HCT116 (cell line): ENCODE measurements around the gene VTI1A. TPM values are rescaled to one million over a fixed set of nuclear protein-coding genes. Genes with fewer than 3 reads are reported as not detected.

ENCODE experiments used
- ATAC-seq: fragments of 200-7000 bp; cut with Tn5 transposase; 2 replicates; pipeline ENCODE4 v1.9.1; 2020; ENCODE audit warnings: mild to moderate bottlenecking, moderate library complexity
- BruUV-seq: library from RNA; stranded (reverse); fragments of 400-500 nt; replicated peaks from 2 replicates; lab custom pipeline; 2021; lab: Mats Ljungman, UMichigan
- CTCF ChIA-PET: fragments of 300-600 bp; sonication (Branson Sonifier 250); formaldehyde crosslinking; loops from one replicate; lab custom pipeline; 2021; ENCODE audit warnings: antibody characterized with exemption; lab: Charles Lee
- POLR2A ChIA-PET: fragments of 300-600, 350-600 bp; sonication (Branson Sonifier 250); formaldehyde crosslinking; loops from one replicate; lab custom pipeline; 2021; ENCODE audit warnings: antibody characterized with exemption; lab: Charles Lee
- RAD21 ChIA-PET, 2 experiments: fragments of 300-600 bp; sonication (Branson Sonifier 250); formaldehyde crosslinking; loops; one replicate each; lab custom pipeline; 2023; ENCODE audit warnings: low total read pairs in 2 of 2; ENCODE audit not compliant: uncharacterized antibody in 2 of 2, unreplicated experiment in 2 of 2, low non-redundant PET in 1 of 2; lab: Charles Lee
- DNase-seq: peaks from one replicate; pipeline ENCODE4 v3.0.0-alpha.2; 2010; ENCODE audit warnings: low read depth, low spot score
- H2AFZ ChIP-seq: fragments of 200-600 bp; shearing (Covaris generic), sonication (generic); 2 replicates; pipeline ENCODE4 v1.6.1; 2017; ENCODE audit warnings: low read depth, mixed run types, mixed read lengths, antibody characterized with exemption, low read length; ENCODE audit not compliant: poor library complexity, severe bottlenecking
- H3K27ac ChIP-seq: 2 replicates; pipeline ENCODE4 v1.5.1; 2012; ENCODE audit warnings: low read depth, low read length
- H3K27me3 ChIP-seq: fragments of 200-600 bp; sonication (generic); 2 replicates; pipeline ENCODE4 v1.6.1; 2016; ENCODE audit warnings: mixed run types, low read length, mixed read lengths; ENCODE audit not compliant: insufficient read depth
- H3K36me3 ChIP-seq, 2 experiments: fragments of 200-500 bp in 1 of 2; fragments of 200-600 bp in 1 of 2; sonication (Bioruptor generic) in 1 of 2; sonication (generic) in 1 of 2; 2 replicates each; pipeline versions ENCODE4 v1.5.1 to v1.6.1; 2014 to 2016; ENCODE audit warnings: low read length in 2 of 2, inconsistent platforms in 1 of 2, mixed read lengths in 1 of 2, mixed run types in 1 of 2; ENCODE audit not compliant: insufficient read depth in 2 of 2, control insufficient read depth in 1 of 2
- H3K4me1 ChIP-seq, 2 experiments: fragments of 200-600 bp in 1 of 2; sonication (generic) in 1 of 2; 2 replicates each; pipeline versions ENCODE4 v1.5.1 to v1.6.1; 2012 to 2017; ENCODE audit warnings: low read length in 2 of 2, inconsistent platforms in 1 of 2, mild to moderate bottlenecking in 1 of 2, mixed read lengths in 1 of 2, mixed run types in 1 of 2, moderate library complexity in 1 of 2; ENCODE audit not compliant: insufficient read depth in 2 of 2, control insufficient read depth in 1 of 2
- H3K4me2 ChIP-seq: fragments of 200-600 bp; sonication (generic); 2 replicates; pipeline ENCODE4 v1.6.1; 2017; ENCODE audit warnings: mixed run types, low read length, mixed read lengths
- H3K4me3 ChIP-seq, 2 experiments: fragments of 200-600 bp in 1 of 2; sonication (generic) in 1 of 2; replicated peaks in 1 of 2; 2 replicates each; pipeline ENCODE4 v1.5.1; 2011 to 2016; ENCODE audit warnings: low read length in 2 of 2, control low read depth in 1 of 2, low read depth in 1 of 2, mild to moderate bottlenecking in 1 of 2, mixed read lengths in 1 of 2, mixed run types in 1 of 2
- H3K79me2 ChIP-seq: fragments of 200-600 bp; sonication (generic); 2 replicates; pipeline ENCODE4 v1.6.1; 2017; ENCODE audit warnings: mild to moderate bottlenecking, mixed run types, low read length, moderate library complexity, mixed read lengths; ENCODE audit not compliant: insufficient read depth
- H3K9ac ChIP-seq: fragments of 200-600 bp; sonication (generic); 2 replicates; pipeline ENCODE4 v1.6.1; 2016; ENCODE audit warnings: low read length, mixed read lengths
- H3K9me2 ChIP-seq: fragments of 200-600 bp; sonication (generic), shearing (Covaris generic); 2 replicates; pipeline ENCODE4 v1.6.1; 2017; ENCODE audit warnings: mixed run types, mild to moderate bottlenecking, moderate library complexity; ENCODE audit not compliant: insufficient read depth
- H3K9me3 ChIP-seq, 2 experiments: fragments of 200-500 bp in 1 of 2; fragments of 200-600 bp in 1 of 2; sonication (Bioruptor generic) in 1 of 2; sonication (generic) in 1 of 2; 2 replicates each; pipeline ENCODE4 v1.6.1; 2014 to 2017; ENCODE audit warnings: low read length in 2 of 2, mixed read lengths in 2 of 2, inconsistent platforms in 1 of 2, low read depth in 1 of 2, mild to moderate bottlenecking in 1 of 2, mixed run types in 1 of 2, moderate library complexity in 1 of 2; ENCODE audit not compliant: control insufficient read depth in 1 of 2, insufficient read depth in 1 of 2
- H4K20me1 ChIP-seq: fragments of 200-600 bp; sonication (generic), shearing (Covaris generic); 2 replicates; pipeline ENCODE4 v1.6.1; 2017; ENCODE audit warnings: mixed run types, mild to moderate bottlenecking, moderate library complexity; ENCODE audit not compliant: insufficient read depth
- CBX3 ChIP-seq: IDR thresholded peaks from 2 replicates; pipeline ENCODE4 v1.6.1; 2012; ENCODE audit warnings: low read depth
- ELF1 ChIP-seq: IDR thresholded peaks from 2 replicates; pipeline ENCODE4 v1.6.1; 2012; ENCODE audit warnings: low read depth, borderline replicate concordance
- EZH2phosphoT487 ChIP-seq: fragments of 200-600 bp; IDR thresholded peaks from 2 replicates; pipeline ENCODE4 v1.6.1; 2018; ENCODE audit warnings: antibody characterized with exemption, borderline replicate concordance
- FOSL1 ChIP-seq: IDR thresholded peaks from 2 replicates; pipeline ENCODE4 v1.6.1; 2012; ENCODE audit warnings: low read depth
- JUND ChIP-seq: IDR thresholded peaks from 2 replicates; pipeline ENCODE4 v1.6.1; 2012
- POLR2AphosphoS5 ChIP-seq: IDR thresholded peaks from 2 replicates; pipeline ENCODE4 v1.6.1; 2011; ENCODE audit warnings: mild to moderate bottlenecking, low read depth, low read length, moderate library complexity
- RAD21 ChIP-seq: IDR thresholded peaks from 2 replicates; pipeline ENCODE4 v1.6.1; 2012; ENCODE audit warnings: low read depth, mild to moderate bottlenecking
- SP1 ChIP-seq: IDR thresholded peaks from 2 replicates; pipeline ENCODE4 v1.6.1; 2012; ENCODE audit warnings: low read depth
- TCF7L2 ChIP-seq: IDR thresholded peaks from 2 replicates; pipeline ENCODE4 v1.7.0; 2011; ENCODE audit warnings: borderline replicate concordance, inconsistent platforms; ENCODE audit not compliant: insufficient read depth, insufficient read length; ENCODE audit errors: extremely low read depth
- intact Hi-C: fragments of 100-400 bp; cut with micrococcal nuclease; formaldehyde crosslinking; loops from 2 replicates; pipeline ENCODE4 v1.10.0; 2022
- total RNA-seq: library from RNA; stranded (reverse); gene quantifications from one replicate; pipeline ENCODE4 v1.2.1, GENCODE V29; 2021; ENCODE audit not compliant: unreplicated experiment
- TF ChIP-seq, protein P1 (sequence below): IDR thresholded peaks from 2 replicates; pipeline ENCODE4 v1.6.1; 2012
- TF ChIP-seq, protein P2 (sequence below): IDR thresholded peaks from 2 replicates; pipeline ENCODE4 v1.6.1; 2011; ENCODE audit warnings: mild to moderate bottlenecking, low read length, moderate library complexity; ENCODE audit not compliant: insufficient replicate concordance; ENCODE audit errors: extremely low read depth

The VTI1A gene
- total RNA-seq, 1 experiment from 2014 or later, result 80.7 TPM

DNA sequence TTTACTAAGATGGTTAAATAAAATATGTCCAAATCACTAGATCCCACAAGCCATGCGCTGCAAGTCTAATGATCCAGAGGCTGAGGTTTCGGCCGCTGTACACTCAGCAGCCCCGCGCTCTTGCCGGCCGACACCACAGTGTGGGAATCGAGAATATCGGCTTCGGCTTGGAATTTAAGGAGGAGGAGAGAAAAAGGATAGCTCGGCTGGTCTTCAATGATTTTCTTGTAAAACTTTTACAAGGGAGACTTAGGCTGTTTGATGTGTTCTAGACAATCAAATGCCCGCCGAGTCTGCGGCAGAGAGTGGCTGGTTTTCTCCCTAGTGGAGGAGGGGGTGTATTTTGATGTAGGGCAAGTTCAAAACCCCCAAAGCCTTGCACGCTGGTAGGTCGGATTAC is 384.8 kb downstream of the VTI1A start:
- ATAC-seq (no peak), DNase-seq (no peak)
- ChIA-PET POLR2A (interaction anchor here (0.5 kb wide), 1 partner anchor 124 kb away, joined by 3 read pairs; no protein-coding TSS in a partner anchor), CTCF (no interaction called here), RAD21 (no interaction called here)
- H4K20me1 ChIP-seq, result no peaks in the 10 kb centered on the region
- H3K27ac ChIP-seq, result peak overlapping the region; percentile 18
- peak overlapping the region; percentile 45 for H3K4me2 ChIP-seq
- H3K79me2 ChIP-seq, result no peaks in the 10 kb centered on the region
- no peak overlapping the region for H3K4me3 ChIP-seq
- intact Hi-C loops, result no loop called here
- no peak overlapping the region for H2AFZ ChIP-seq
- TF ChIP-seq, protein P1, sequence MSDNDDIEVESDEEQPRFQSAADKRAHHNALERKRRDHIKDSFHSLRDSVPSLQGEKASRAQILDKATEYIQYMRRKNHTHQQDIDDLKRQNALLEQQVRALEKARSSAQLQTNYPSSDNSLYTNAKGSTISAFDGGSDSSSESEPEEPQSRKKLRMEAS, result no peak
- TF ChIP-seq ELF1, result no peak
- TF ChIP-seq, protein P2, sequence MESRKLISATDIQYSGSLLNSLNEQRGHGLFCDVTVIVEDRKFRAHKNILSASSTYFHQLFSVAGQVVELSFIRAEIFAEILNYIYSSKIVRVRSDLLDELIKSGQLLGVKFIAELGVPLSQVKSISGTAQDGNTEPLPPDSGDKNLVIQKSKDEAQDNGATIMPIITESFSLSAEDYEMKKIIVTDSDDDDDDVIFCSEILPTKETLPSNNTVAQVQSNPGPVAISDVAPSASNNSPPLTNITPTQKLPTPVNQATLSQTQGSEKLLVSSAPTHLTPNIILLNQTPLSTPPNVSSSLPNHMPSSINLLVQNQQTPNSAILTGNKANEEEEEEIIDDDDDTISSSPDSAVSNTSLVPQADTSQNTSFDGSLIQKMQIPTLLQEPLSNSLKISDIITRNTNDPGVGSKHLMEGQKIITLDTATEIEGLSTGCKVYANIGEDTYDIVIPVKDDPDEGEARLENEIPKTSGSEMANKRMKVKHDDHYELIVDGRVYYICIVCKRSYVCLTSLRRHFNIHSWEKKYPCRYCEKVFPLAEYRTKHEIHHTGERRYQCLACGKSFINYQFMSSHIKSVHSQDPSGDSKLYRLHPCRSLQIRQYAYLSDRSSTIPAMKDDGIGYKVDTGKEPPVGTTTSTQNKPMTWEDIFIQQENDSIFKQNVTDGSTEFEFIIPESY, result no peak
- no TSS peak for BruUV-seq
- H3K9me2 ChIP-seq, result no peaks in the 10 kb centered on the region
- H3K36me3 ChIP-seq, result no peaks in the 10 kb centered on the region
- H3K4me1 ChIP-seq, result peaks cover 30 to 44% of the 10 kb centered on the region in 2 experiments
- H3K9me3 ChIP-seq, result no peaks in the 10 kb centered on the region
- H3K9ac ChIP-seq, result no peak overlapping the region; the same call in 1 of the 2 replicates
- H3K27me3 ChIP-seq, result no peaks in the 10 kb centered on the region

DNA sequence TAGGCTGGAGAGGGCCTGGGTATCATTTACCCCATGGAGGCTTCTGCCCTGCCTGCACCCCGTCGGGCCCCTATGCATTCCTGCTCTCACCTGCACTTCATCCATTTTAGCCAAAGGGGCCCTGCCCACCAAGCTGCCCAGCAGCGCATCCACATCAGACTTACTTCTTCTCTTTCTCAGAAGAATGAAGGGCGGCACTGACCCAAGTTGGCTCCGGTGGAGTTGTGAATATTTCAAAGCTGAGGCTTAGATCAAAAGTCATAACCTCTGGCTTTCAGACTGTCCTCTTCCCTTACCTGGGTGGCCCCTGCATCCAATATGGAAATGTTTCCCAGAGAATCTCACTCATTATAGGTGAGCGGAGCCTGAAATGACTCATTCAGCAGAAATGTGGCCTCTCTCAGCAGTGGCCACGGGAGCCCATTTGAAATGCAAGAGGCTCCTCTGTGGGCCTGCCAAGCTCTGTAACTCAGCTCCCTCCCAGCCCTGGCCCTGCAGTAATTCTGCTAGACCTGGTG is 385.4 kb downstream of the VTI1A start:
- H3K9ac ChIP-seq, result peak overlapping the region; percentile 0
- peak; percentile 62 for DNase-seq
- CTCF ChIA-PET, result no interaction called here
- H3K4me1 ChIP-seq, result peaks cover 30 to 44% of the 10 kb centered on the region in 2 experiments
- H3K9me2 ChIP-seq, result no peaks in the 10 kb centered on the region
- no peak overlapping the region for H3K4me3 ChIP-seq
- H3K4me2 ChIP-seq, result peak overlapping the region; percentile 45
- H3K79me2 ChIP-seq, result no peaks in the 10 kb centered on the region
- no peaks in the 10 kb centered on the region for H3K36me3 ChIP-seq
- H4K20me1 ChIP-seq, result no peaks in the 10 kb centered on the region
- RAD21 ChIA-PET, result interaction anchor here in 1 of 2 experiments (0.6 kb wide), 1 partner anchor 128 kb away, joined by 3 read pairs; no protein-coding TSS in a partner anchor
- peak overlapping the region; percentile 18 for H3K27ac ChIP-seq
- POLR2A ChIA-PET, result interaction anchor here (0.5 kb wide), 1 partner anchor 123 kb away, joined by 3 read pairs; no protein-coding TSS in a partner anchor
- H3K9me3 ChIP-seq, result no peaks in the 10 kb centered on the region
- BruUV-seq, result no TSS peak
- peak; percentile 94 for ATAC-seq
- TF ChIP-seq TCF7L2 (peak; percentile 59), CBX3 (peak; percentile 59), SP1 (peak; percentile 38), RAD21 (peak; percentile 41), POLR2AphosphoS5 (no peak), JUND (peak; percentile 90), EZH2phosphoT487 (no peak), FOSL1 (peak; percentile 91)
- no peaks in the 10 kb centered on the region for H3K27me3 ChIP-seq
- intact Hi-C loops, result no loop called here
- H2AFZ ChIP-seq, result no peak overlapping the region
